IMR-90 (cell line): ENCODE data around the gene DNAAF6.

ENCODE experiments used
- CTCF ChIP-seq: conservative IDR thresholded peaks from 2 replicates; pipeline ENCODE4 v1.5.1; 2012; ENCODE audit warnings: mild to moderate bottlenecking, low read depth, low read length, improper control_type of control experiment
- ELK1 ChIP-seq: fragments of 150-350 bp; IDR thresholded peaks from 2 replicates; pipeline ENCODE4 v1.6.1; 2016; ENCODE audit warnings: low read depth, mild to moderate bottlenecking, low read length, moderate library complexity, borderline replicate concordance
- MAFK ChIP-seq: IDR thresholded peaks from 2 replicates; pipeline ENCODE4 v1.6.1; 2012; ENCODE audit warnings: low read depth, low read length, improper control_type of control experiment
- MAZ ChIP-seq: IDR thresholded peaks from 2 replicates; pipeline ENCODE4 v1.6.1; 2012; ENCODE audit warnings: low read depth, mild to moderate bottlenecking, low read length, improper control_type of control experiment, moderate library complexity, borderline replicate concordance
- MXI1 ChIP-seq: IDR thresholded peaks from 2 replicates; pipeline ENCODE4 v1.6.1; 2012; ENCODE audit warnings: low read depth, mild to moderate bottlenecking, low read length, moderate library complexity, borderline replicate concordance
- POLR2A ChIP-seq: IDR thresholded peaks from 2 replicates; pipeline ENCODE4 v1.6.1; 2012; ENCODE audit warnings: mild to moderate bottlenecking, low read depth, low read length
- RAD21 ChIP-seq: IDR thresholded peaks from 2 replicates; pipeline ENCODE4 v1.6.1; 2012; ENCODE audit warnings: low read length, improper control_type of control experiment
- RCOR1 ChIP-seq: IDR thresholded peaks from 2 replicates; pipeline ENCODE4 v1.6.1; 2012; ENCODE audit warnings: mild to moderate bottlenecking, low read length, improper control_type of control experiment; ENCODE audit not compliant: insufficient replicate concordance
- RFX5 ChIP-seq: IDR thresholded peaks from 2 replicates; pipeline ENCODE4 v1.8.0; 2012; ENCODE audit warnings: low read depth, mild to moderate bottlenecking, low read length, moderate library complexity
- SMC3 ChIP-seq: fragments of 150-350 bp; IDR thresholded peaks from 2 replicates; pipeline ENCODE4 v1.6.1; 2016; ENCODE audit warnings: low read depth, mild to moderate bottlenecking, antibody characterized with exemption, low read length, moderate library complexity

- TF ChIP-seq CTCF (no peak), POLR2A (no peak), MAFK (no peak), RCOR1 (no peak), SMC3 (no peak), RAD21 (no peak), RFX5 (no peak), ELK1 (no peak), MXI1 (no peak), MAZ (no peak)
These were observed 6.9 kb upstream of the DNAAF6 start for GRCh38 chrX:107199491-107199890.
